Muscle layer of colon (tissue), 2 donors: ENCODE results near the gene PNPT1.
"Not testable (repeated sequence)": the region's sequence is repeated elsewhere in the genome, so short reads cannot be mapped to it uniquely, and the experiment has no call there.

ENCODE experiments used
- H3K27ac ChIP-seq: one replicate; pipeline ENCODE4 v1.7.0; 2013; ENCODE audit warnings: low read depth, mild to moderate bottlenecking, low read length, moderate library complexity
- H3K27me3 ChIP-seq, 2 donors: one replicate each; pipeline ENCODE4 v1.7.0; 2013; ENCODE audit warnings: low read length in 2 of 2, mild to moderate bottlenecking in 2 of 2; ENCODE audit not compliant: insufficient read depth in 2 of 2, control insufficient read depth in 1 of 2
- H3K36me3 ChIP-seq: one replicate; pipeline ENCODE4 v1.7.0; 2013; ENCODE audit warnings: mild to moderate bottlenecking, low read length; ENCODE audit not compliant: insufficient read depth
- H3K4me1 ChIP-seq: one replicate; pipeline ENCODE4 v1.7.0; 2013; ENCODE audit warnings: mild to moderate bottlenecking, low read length; ENCODE audit not compliant: insufficient read depth
- H3K4me3 ChIP-seq, 2 donors: one replicate each; pipeline ENCODE4 v1.7.0; 2013; ENCODE audit warnings: low read length in 2 of 2, low read depth in 1 of 2, mild to moderate bottlenecking in 1 of 2, moderate library complexity in 1 of 2
- H3K9ac ChIP-seq: one replicate; pipeline ENCODE4 v1.7.0; 2013; ENCODE audit warnings: low read length
- H3K9me3 ChIP-seq: one replicate; pipeline ENCODE4 v1.7.0; 2013; ENCODE audit warnings: mild to moderate bottlenecking, low read length
- donor health status: abdominal sarcoma.
- donor health status: Adenocarcinoma of cecum.

PNPT1 gene

GRCh38 chr2:55693181-55694125, at the start of gene PNPT1:
Gene PNPT1, minus strand, starts transcription at chr2:55693844. Its CDS starts 21 bp downstream, at chr2:55693823.
- H3K4me1 ChIP-seq, result peaks cover 12% of the 10 kb centered on the region
- peak within 1 kb of the TSS; percentile 21 for H3K27ac ChIP-seq
- no peaks in the 10 kb centered on the region for H3K27me3 ChIP-seq
- H3K9ac ChIP-seq, result peak within 1 kb of the TSS; percentile 18
- peak within 1 kb of the TSS; percentile 78 to 83 for H3K4me3 ChIP-seq
- H3K36me3 ChIP-seq, result no peaks in the 10 kb centered on the region
- no peaks in the 10 kb centered on the region for H3K9me3 ChIP-seq

- H3K36me3 ChIP-seq, result no peaks in the 10 kb centered on the region
- no peak overlapping the region for H3K9ac ChIP-seq
- H3K4me1 ChIP-seq, result no peaks in the 10 kb centered on the region
- H3K27ac ChIP-seq, result no peak overlapping the region
- H3K9me3 ChIP-seq, result no peaks in the 10 kb centered on the region
- no peak overlapping the region for H3K4me3 ChIP-seq
- H3K27me3 ChIP-seq, result no peaks in the 10 kb centered on the region
These were observed 49.4 kb upstream of the PNPT1 start for GRCh38 chr2:55742996-55743395.

GRCh38 chr2:55736019-55736536, 42.4 kb upstream of the PNPT1 start:
- not testable (repeated sequence) for H3K9me3 ChIP-seq, H3K9ac ChIP-seq

GRCh38 chr2:55734726-55735125, 41.1 kb upstream of the PNPT1 start:
- no peaks in the 10 kb centered on the region for H3K27me3 ChIP-seq
- no peaks in the 10 kb centered on the region for H3K4me1 ChIP-seq
- no peaks in the 10 kb centered on the region for H3K9me3 ChIP-seq
- no peak overlapping the region for H3K9ac ChIP-seq
- no peaks in the 10 kb centered on the region for H3K36me3 ChIP-seq
- H3K27ac ChIP-seq, result no peak overlapping the region
- H3K4me3 ChIP-seq, result no peak overlapping the region

More at GRCh38 chr2:55736019-55736536, 42.4 kb upstream of the PNPT1 start:
- not testable (repeated sequence) for H3K4me3 ChIP-seq, H3K27me3 ChIP-seq, H3K36me3 ChIP-seq, H3K27ac ChIP-seq, H3K4me1 ChIP-seq

GRCh38 chr2:55733335-55733734, 39.7 kb upstream of the PNPT1 start:
- Histone ChIP-seq H3K9me3 (no peaks in the 10 kb centered on the region), H3K27me3 (no peaks in the 10 kb centered on the region), H3K4me1 (no peaks in the 10 kb centered on the region), H3K4me3 (no peak overlapping the region), H3K9ac (no peak overlapping the region), H3K36me3 (no peaks in the 10 kb centered on the region), H3K27ac (no peak overlapping the region)

- Histone ChIP-seq H3K27me3 (no peaks in the 10 kb centered on the region), H3K9ac (no peak overlapping the region), H3K36me3 (no peaks in the 10 kb centered on the region), H3K4me1 (no peaks in the 10 kb centered on the region), H3K4me3 (no peak overlapping the region), H3K9me3 (no peaks in the 10 kb centered on the region), H3K27ac (no peak overlapping the region)
These were observed 39.2 kb upstream of the PNPT1 start for GRCh38 chr2:55732854-55733253.

GRCh38 chr2:55729136-55729685, 35.6 kb upstream of the PNPT1 start:
- no peak overlapping the region for H3K4me3 ChIP-seq
- H3K36me3 ChIP-seq, result no peaks in the 10 kb centered on the region
- no peak overlapping the region for H3K27ac ChIP-seq
- no peak overlapping the region for H3K9ac ChIP-seq
- no peaks in the 10 kb centered on the region for H3K27me3 ChIP-seq
- no peaks in the 10 kb centered on the region for H3K9me3 ChIP-seq
- H3K4me1 ChIP-seq, result no peaks in the 10 kb centered on the region

- no peak overlapping the region for H3K27ac ChIP-seq
These were observed 28.1 kb upstream of the PNPT1 start for GRCh38 chr2:55721596-55722215.

GRCh38 chr2:55720417-55720816, 26.8 kb upstream of the PNPT1 start:
- H3K27me3 ChIP-seq, result no peaks in the 10 kb centered on the region
- no peak overlapping the region for H3K4me3 ChIP-seq
- H3K27ac ChIP-seq, result no peak overlapping the region
- H3K4me1 ChIP-seq, result no peaks in the 10 kb centered on the region
- H3K9me3 ChIP-seq, result no peaks in the 10 kb centered on the region
- no peaks in the 10 kb centered on the region for H3K36me3 ChIP-seq
- no peak overlapping the region for H3K9ac ChIP-seq

More at GRCh38 chr2:55721596-55722215, 28.1 kb upstream of the PNPT1 start:
- no peak overlapping the region for H3K9ac ChIP-seq
- no peak overlapping the region for H3K4me3 ChIP-seq
- no peaks in the 10 kb centered on the region for H3K36me3 ChIP-seq
- no peaks in the 10 kb centered on the region for H3K9me3 ChIP-seq
- H3K27me3 ChIP-seq, result no peaks in the 10 kb centered on the region
- H3K4me1 ChIP-seq, result no peaks in the 10 kb centered on the region

GRCh38 chr2:55719852-55720251, 26.2 kb upstream of the PNPT1 start:
- no peaks in the 10 kb centered on the region for H3K9me3 ChIP-seq
- no peak overlapping the region for H3K27ac ChIP-seq
- H3K36me3 ChIP-seq, result no peaks in the 10 kb centered on the region
- no peaks in the 10 kb centered on the region for H3K27me3 ChIP-seq
- H3K4me1 ChIP-seq, result no peaks in the 10 kb centered on the region
- no peak overlapping the region for H3K4me3 ChIP-seq
- H3K9ac ChIP-seq, result no peak overlapping the region

- no peaks in the 10 kb centered on the region for H3K4me1 ChIP-seq
- H3K9ac ChIP-seq, result no peak overlapping the region
- no peak overlapping the region for H3K27ac ChIP-seq
- no peaks in the 10 kb centered on the region for H3K27me3 ChIP-seq
- no peaks in the 10 kb centered on the region for H3K9me3 ChIP-seq
- no peak overlapping the region for H3K4me3 ChIP-seq
- H3K36me3 ChIP-seq, result no peaks in the 10 kb centered on the region
These were observed 24.7 kb upstream of the PNPT1 start for GRCh38 chr2:55718165-55719008.
